Stimulated activated CD4-positive, alpha-beta T cell treated with anti-CD3 and anti-CD28 coated beads, Interleukin-12 subunit alpha, Interleukin-12 subunit beta, amount 100 ng/mL, for 4 hours (primary cell): ENCODE measurements around the gene MAPK8.

Experiments
- DNase-seq: peaks from one replicate; pipeline ENCODE4 v3.0.0-alpha.2; 2020

MAPK8 gene

DNA sequence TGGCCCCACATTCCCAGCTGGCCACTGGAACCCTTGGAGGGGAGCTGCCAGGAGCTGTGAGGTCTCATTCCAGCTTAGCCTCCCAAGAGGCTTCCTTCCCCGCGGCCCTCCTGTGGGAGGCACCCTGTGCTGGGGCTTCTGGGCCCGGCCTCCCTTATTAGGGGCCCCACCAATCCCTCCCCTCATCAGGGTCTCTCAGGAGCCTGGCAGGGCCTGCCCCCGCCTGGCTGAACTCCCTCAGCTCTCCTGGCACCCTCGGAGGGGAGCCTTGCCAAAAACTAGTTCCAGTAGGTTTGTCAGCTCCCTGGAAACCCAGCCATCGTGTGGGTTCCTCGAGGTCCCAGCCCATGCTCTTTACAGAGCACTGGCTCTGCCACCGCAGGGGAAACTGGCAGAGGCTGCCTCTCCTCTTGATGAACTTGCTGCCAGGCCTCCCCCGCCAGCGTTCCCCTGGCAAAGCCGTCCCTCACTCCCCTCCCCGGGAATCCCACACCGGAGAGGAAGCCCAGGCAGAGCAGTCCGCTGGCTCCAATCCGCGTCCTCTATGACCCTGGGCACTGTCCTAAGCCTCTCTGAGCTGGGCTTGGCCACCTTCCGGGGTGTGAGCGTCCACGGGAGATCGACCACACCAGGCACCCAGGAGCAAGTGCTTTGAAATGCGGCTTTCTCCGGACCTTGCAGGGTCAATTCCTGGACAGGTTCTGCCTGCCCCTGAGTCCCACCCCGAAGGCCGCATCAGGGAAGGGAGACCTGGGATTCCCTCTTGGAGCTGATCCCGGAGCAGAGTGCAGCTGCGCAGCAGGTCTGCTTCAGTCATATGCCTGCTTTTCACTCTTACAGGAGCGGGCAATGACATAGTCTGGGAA lies 158.6 kb downstream of the MAPK8 start:
- DNase-seq = no peak

DNA sequence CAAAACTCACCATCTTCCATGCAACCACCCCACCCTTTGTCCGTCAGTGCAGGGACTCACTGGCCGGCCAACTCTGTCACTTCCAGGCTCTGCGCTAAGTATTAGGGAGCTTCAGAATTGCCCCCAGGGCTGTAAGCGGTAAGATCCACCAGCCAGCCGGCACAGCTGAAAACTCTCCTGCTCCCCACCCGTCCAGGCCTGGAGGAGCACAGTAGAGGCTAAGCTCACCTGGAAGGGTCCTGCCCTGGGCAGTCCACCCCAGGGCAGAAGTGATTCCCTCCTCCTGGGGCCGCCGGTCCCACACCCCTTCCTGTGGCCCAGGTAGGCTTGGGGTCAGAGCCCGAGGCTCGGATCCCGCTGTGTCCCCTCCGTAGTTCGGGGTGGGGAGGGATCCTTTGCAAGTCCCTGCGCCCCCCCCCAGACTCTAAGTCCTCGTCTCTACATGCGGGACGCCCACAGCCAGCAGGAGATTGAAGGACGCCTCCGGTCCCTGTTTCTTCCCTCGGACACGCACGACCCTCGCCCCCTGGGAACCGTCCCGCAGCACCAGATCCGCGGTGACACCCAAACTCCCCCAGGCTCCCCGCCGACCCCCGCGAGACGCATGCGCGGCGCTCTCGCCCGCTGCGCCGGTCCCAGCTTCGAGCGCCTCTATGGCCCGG lies 159.5 kb downstream of the MAPK8 start:
- DNase-seq = no peak

DNA sequence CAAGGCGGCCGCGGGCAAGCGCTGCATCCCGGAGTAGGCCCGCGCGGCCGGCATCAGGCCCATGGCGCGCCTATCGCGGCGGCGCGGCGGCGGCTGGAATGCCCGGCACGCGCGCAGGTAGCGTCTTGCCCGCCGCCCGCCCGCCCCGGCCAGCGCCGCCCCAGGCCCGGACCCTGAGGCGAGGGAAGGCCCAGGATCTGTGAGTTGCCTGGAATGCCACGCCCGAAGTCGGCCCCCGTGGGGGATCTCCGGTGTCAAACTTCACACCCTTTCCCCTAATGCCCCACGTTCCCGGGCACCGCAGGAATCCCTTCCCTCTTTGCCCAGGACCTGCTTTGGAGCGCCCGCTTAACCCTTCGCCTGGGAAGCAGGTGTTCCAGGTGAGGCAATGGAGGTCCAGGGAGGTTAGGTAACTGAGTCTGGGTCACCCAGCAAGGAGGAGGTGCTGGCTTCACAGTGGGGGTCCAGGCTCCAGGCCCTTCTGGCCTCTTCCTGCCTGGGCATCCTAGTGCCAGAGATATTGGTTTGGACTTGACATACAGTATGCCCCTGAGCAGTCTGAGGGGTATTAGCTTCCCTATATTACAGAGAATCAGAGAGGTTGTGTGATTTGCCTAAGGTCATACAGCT lies 160.2 kb downstream of the MAPK8 start:
- DNase-seq = no peak

DNA sequence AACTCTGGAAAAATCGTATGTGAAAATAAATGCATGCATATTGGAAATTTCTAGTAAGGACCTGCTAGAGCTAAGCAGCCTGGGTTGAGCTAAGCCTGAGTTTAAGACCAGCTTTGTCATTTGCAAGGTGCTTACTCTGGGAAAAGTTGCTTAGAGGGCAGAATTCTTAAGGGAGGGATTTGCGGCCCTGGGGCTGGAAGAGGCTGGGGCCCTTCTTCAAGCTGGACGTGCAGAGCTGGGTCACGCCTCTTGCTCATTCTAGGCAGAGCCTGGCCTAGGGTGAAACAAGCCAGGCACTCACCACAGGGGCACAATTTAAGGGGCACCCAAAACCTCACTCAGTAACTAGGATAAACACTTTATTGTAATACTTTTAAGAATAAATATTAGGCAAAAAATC lies 161.2 kb downstream of the MAPK8 start:
- DNase-seq = no peak

DNA sequence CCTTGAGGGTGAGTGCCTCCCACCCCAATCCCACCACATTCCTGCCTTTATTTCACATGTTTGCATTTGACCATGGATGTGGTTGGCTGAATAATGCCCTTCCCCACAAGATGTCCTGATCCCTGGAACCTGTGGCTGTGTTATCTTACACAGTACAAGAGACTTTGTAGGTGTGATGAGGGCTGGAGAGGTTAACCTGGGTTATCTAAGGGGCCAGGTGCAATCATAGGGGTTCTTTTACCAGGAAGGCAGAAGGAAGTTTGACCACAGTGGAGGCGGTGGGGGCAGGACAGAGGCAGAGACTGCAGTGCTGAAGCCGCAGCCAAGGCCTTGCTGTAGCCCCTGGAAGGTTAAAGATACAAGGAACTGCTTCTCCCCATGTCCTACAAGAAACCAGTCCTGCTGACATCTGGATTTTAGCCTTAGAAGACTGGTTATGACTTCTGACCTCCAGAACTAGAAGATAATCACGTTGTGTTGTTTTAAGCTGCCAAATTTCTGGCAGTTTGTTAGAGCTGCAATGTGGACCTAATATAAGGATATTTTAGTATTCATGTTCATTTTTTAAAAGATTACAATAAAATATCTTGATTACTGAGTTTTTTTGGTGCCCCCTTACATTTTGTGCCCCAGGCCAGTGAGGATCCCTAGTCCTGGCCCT lies 161.8 kb downstream of the MAPK8 start:
- DNase-seq = no peak

DNA sequence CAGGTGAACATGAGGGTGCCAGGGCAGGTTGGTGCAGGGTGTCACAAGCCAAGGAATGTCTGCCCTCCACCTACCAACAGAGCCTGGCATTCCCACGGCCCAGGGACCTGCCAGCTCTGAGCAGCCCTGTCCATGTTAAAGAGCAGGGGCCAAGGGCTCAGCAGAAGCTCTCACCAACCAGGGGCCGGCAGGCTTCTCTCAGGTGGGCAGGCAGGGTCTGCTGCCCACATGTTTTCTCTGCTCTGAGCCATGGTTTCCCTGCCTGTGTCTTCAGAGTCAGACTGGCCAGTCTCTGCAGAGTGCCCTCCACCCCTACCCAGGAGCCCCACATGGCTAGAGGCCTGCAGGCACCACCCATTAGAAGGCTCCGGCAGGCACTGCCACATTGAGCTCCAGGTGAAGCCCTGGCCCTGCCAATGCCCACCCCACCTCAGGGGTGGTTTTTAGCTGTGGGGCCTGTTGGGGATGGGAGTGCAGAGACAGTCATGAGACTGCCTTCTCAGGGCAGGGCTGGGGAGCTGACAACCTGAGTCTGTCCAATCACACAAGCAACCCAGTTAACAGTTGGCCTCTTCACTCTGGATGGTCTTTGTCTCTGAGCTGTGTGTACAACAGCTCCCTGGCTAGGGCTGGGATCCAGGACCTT lies 162.5 kb downstream of the MAPK8 start:
- no peak for DNase-seq

DNA sequence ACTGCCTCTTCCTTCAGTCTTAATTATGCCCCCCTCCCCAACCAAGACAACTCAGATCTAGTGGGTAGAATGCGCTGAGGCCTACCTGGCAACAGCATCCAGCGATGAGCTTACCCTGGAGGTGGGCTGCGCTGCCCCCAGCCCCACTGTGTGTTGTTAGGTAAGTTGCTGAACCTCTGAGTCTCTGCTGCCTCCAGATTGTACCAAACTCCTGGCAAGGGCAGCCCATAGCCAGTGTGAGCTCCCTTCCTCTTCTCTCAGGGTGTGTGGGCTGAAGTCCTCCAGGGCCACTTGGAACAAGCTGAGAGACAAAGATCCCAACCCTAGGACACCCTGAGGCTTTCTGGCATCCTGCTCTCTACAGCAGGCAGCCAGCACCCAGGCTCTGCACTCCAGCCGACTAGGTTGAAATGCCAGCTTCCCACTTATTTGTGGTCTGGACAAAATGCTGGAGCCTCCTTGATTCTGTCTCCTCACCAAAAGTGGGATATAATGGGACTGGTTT lies 163.1 kb downstream of the MAPK8 start:
- no peak for DNase-seq

DNA sequence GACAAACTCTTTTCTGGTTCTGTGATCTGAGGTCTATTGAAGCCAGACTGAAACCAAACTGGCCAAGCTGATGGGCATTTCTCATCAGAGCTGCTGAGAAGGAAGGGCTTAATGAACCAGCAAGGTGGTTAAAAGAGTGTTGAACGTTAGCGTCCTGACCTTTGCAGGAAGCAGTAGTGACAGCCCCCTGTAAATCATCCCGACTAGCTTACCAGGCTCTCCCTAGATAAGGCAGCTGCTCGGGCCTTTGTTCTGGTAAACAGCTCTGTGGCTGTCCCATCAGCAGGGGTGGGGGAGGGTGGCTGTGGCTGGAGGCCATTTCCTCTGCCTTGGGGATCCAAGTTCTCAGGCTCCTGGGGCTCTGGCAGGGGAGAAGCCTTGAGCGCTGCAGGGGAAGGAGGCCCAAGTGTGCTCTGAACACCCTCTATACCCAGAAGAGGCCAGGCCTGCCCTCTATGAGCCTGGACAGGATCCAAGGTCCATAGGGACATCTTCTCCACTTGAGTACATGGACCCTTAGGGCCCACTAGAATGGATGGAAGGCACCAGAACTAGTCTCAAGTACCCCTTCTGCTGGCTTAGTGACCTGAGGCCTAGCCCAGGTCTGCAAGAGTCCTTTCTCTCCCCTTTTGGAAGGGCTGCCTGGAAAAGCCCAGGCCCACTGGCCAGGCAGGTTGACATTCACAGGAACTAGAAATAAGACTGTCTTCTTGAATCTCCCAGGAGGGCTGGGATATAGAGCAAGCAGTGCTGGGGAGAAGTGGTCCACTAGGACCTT lies 163.8 kb downstream of the MAPK8 start:
- no peak for DNase-seq

DNA sequence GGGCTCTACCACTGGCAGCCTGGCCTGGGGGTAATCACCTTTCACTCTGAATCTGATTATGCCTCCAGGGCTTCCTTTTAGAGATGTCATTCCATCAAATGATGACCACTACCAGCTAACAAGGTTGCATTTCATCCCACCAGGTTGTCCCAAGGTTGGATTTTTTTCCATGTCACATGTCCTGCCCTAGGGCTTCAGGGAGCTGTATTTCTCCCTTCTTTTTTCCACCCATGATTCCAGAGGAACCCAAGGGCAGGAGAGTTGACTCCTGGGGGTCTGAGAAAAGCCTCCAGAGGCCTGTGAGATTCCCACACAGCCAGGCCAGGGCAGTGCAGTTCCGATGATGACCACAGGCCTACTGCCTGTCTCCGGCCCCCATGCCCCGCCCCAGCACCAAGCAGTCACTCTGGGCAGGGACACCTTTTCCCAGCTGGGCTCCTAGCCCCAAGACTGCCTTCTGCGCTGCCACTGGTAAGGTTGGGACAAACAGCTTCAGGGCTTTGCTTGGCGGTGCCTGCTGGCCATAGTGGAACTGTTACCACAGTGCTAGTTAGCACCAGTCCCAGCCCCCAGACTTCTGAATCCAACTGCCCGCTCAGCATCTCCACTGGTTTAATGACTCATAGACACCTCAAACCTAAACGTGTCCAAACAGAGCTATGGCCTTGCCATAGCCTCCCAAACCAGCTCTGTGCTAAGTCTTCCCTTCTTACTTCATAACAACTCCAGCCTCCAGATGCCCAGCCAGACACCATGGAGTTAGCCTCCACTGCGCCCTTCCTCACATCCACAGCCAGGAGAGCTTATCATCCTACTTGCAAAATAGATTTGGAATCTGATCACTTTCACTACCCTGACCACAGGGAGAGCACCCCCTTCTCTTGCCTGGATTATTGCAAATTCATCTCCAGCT lies 164.7 kb downstream of the MAPK8 start:
- no peak for DNase-seq

DNA sequence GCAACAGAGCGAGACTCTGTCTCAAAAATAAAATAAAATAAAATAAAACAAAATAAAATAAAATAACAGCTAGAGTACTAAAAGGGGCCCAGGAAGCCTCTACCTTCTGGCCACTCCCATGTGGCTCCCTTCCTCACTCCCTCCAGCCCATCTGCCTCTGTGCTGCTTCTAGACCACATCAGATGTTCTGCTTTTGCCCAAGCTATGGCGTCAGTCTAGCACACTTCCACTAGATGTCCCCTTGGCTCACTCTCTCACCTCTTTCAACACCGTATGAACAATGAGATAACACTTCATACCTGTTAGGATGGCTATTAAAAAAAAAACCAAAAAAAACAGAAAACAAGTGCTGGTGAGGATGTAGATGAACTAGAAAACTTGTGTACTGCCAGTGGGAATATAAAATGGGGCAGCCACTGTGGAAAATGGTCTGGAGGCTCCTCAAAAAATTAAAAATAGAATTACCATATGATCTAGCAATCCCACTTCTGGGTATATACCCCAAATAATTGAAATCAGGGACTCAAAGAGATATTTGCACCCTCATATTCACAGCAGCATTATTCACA lies 166.1 kb downstream of the MAPK8 start:
- no peak for DNase-seq

DNA sequence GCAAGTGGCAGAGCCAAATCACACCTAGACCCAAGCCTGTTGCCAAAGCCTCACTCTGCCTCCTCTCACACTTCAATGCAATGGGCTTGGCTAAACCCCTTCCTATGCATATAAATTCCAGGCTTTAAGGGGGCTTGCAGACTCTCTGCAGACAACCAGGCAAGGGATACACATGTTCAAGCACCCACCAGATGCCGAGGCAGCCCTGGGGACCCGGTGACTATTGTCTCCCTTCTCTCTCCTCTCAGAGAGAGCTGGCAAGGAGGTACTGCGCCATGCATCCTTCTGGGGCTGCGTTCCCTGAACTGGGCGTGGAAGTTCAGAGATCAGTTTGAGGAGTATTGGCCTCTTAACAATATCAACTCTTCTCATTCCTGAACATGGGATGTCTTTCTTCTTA lies 167.2 kb downstream of the MAPK8 start:
- DNase-seq = no peak

DNA sequence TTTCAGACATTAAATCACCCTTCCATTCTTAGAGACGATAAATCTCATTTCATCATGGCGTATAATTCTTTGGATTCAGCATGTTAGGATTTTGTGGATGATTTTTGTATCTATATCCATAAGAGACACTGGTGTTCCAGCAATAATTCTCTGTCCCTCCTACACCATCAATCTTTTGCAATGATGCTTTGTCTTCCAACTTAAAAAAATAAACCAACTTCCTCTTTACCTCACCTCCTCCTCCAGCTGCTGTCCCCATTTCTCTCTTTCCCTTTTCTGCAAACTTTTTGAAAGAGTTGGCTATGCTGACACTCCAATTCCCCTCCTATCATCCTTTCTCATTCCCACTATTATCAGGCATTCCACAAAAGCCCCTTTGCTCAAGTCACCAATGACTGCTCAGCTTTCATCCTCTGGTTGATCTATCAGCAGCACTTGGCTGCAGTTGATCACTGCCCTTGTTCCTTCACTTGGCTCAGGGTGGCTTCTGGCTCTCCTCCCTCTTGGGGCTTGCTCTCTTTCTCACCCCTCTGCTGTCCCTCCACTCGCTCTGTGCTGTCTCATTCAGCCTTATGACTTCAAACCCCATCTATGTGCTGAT lies 168.4 kb downstream of the MAPK8 start:
- no peak for DNase-seq

DNA sequence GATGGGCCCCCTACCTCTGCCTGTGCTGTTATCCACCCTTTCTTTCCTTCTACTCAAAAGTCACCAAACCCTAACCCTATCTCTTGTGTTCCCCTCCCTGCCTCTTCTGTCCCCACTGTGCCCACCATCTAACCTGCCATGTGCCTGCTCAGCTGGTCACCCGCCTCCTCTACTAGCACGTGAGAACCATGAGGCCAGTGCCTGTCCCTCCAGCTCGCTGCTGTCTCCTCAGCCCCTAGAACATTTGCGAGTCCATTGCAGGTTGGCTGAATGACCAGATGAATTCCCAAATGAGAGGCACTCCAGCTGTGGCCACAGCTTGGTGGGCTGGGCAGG lies 169.4 kb downstream of the MAPK8 start:
- DNase-seq = no peak

DNA sequence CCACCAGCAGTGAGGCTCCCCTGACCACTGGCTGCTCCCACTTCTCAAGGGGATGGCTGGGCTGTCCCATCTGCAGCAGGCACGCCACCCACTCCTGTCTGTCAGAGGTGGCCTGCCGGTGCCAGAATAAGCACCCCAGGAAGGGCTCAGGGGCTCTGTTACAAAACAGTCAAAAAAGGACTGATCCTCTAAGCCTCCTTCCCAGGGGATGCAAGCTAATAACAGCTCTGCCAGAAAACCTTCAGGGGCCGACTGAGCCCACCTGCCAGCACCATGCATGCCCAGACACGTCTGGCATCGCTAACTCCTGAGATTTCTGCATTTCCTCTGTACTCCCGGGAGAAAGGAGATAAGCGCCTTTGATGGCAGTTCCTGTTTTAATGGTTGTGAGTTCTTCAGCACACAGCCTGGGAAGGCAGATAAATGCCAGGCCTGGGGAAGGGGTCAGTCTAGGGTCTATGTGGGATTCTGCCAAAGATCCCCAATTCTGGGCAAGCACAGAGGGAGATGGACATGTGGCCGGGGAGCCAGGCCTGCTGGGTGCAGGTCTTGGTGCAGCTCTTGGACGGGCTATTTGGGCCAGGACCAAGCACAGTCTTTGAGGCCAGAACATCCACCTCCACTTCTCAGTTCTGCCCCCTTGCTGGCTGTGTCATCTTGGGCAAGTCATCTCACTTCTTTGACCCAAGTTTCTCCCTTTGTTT lies 170.0 kb downstream of the MAPK8 start:
- no peak for DNase-seq

DNA sequence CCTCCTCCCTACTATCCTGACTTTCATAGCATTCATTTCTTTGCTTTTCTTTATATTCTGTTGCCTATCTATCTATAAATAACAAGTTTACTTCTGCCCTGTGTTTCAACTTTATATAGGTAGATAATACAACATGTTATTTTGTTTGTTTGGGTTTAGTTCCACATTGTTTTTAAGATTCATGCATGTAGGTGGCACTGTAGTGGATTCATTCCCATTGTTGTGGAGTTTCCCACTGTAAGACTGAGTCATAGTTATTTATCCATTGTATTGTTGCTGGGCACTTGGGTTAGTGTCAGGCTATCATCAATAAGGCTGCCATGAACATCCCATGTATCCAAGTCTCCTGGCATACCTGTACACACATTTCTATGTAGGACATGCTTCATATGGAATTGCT lies 170.7 kb downstream of the MAPK8 start:
- no peak for DNase-seq

DNA sequence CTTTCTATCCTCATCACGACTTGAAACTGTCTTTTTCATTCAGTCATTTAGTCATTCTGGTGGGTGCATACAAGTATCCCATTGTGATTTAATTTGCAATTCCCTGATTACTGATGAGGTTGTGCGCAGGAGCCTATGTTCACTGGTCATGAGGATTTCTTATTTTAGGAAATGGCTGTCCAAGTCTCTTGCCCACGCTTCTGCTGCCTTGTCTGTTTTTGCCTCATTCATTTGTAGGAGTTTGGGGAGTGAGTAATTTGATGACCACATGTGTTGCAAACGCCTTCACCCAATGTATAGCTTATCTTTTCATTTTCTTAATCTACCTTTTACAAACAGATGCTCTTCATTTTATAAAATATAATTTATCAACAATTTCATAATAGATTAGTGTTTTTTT lies 171.1 kb downstream of the MAPK8 start:
- DNase-seq = no peak

DNA sequence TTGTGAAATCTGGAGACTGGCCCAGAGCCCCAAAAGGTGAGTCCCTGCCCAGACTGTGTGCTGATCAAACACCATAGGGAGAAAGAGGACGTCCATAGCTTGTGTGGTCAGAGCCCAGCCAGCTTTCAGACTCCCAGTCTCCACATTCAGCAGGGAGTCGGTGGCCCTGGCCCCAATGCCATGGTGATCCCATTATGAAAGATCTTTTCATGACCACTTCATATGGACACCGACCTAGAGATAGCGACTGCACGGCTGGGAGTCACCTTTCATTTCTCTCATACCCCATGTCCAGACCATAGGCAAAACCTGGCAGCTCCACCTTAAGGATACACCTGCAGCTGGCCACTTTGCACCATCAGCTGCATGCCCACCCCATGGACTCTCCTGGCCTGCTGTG lies 172.0 kb downstream of the MAPK8 start:
- no peak for DNase-seq

DNA sequence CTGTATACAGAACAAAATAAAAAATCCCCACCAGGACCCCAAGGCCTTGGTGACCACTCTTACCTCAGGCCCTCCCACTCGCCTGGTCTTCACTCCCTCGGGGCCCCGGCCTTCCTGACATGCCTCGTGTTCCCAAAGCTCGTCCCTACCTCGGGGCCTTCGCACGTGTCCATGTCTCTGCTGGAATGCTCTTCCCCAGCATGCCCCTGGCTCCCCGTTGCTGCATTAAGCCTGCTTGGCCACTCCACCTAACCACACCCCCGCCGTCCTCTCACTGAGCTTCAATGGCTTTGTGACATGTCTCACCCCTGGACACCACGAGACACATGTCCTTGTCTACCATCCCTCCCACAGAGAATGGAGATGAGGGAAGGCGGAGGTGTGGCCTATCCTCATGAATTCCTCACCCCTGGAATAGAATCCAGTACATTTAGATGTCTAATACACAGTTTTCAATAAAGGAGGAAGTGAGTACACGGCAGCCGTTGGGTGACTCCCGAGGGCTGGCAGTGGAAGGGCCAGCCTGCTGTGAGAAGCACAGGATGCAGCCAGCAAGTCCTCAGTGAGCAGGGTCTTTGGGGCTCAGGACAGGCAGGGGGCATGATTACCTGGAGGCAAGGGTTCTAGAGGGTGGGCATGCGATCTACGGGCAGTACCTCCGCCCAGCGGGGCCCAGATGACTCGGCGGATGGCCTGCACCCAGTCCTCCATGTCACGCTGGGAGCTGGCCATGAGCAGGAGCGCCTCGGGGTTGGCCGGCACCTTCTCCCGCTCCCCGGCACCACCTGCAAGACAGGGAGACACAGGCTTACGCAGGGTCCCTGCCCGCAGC lies 172.7 kb downstream of the MAPK8 start:
- DNase-seq = no peak
